Ovary (tissue), 9 donors: Measurements from ENCODE around the gene HEPH. TPM values are rescaled to one million over a fixed set of nuclear protein-coding genes. Genes with fewer than 3 reads are reported as not detected.

Experiments used
- DNase-seq, 5 donors: peaks; one replicate each; pipeline ENCODE4 v3.0.0-alpha.2; 2019 to 2020
- H3K27ac ChIP-seq, 2 donors: fragments of 200-600 bp; one replicate each; pipeline versions ENCODE4 v1.5.1 to v1.8.0; 2019 to 2022
- H3K27me3 ChIP-seq: fragments of 200-600 bp; one replicate; pipeline ENCODE4 v1.8.0; 2022
- H3K36me3 ChIP-seq: fragments of 200-600 bp; sonication (generic); one replicate; pipeline ENCODE4 v1.5.1; 2019
- H3K4me1 ChIP-seq: one replicate; pipeline ENCODE4 v1.8.1; 2013; ENCODE audit warnings: mild to moderate bottlenecking, moderate library complexity; ENCODE audit not compliant: insufficient read depth
- H3K4me3 ChIP-seq: fragments of 200-600 bp; sonication (generic); one replicate; pipeline ENCODE4 v1.5.1; 2017
- H3K9me3 ChIP-seq, 2 donors: fragments of 200-600 bp in 1 of 2; sonication (generic) in 1 of 2; one replicate each; pipeline versions ENCODE4 v1.5.1 to v1.8.1; 2013 to 2019; ENCODE audit warnings: mild to moderate bottlenecking in 1 of 2, moderate library complexity in 1 of 2
- EP300 ChIP-seq: sonication (generic); formaldehyde crosslinking; IDR thresholded peaks from one replicate; pipeline ENCODE4 v1.6.1; 2017; ENCODE audit warnings: antibody characterized with exemption
- POLR2A ChIP-seq: fragments of 450-650 bp; IDR thresholded peaks from one replicate; pipeline ENCODE4 v1.6.1; 2017; ENCODE audit warnings: antibody characterized with exemption, mild to moderate bottlenecking, moderate library complexity
- WGBS, 3 donors: extraction: QIAGEN DNeasy Blood & Tissue Kit in 1 of 3; methylation state at CpG; one replicate each; pipeline versions ENCODE4 v1.1.5 to v1.1.7; 2013 to 2017; 5-methylcytosine and 5-hydroxymethylcytosine counted together
- intact Hi-C, 4 donors: fragments of 100-400 bp; cut with DNase I; formaldehyde crosslinking; loops; one replicate each; pipeline versions ENCODE4 v1.11.0 to v1.15.1; 2022 to 2023
- polyA plus RNA-seq, 2 donors: library from polyadenylated mRNA; stranded (reverse); fragments of 200-250 nt in 1 of 2; fragments of 350-450 nt in 1 of 2; fragmentation: Illumina TruSeq in 1 of 2; extraction: RNeasy Lipid Tissue Mini Kit (QIAGEN cat#74804) in 1 of 2; gene quantifications; one replicate each; pipeline ENCODE4 v1.2.3, GENCODE V29; 2013 to 2014
- total RNA-seq, 7 donors: library from RNA; depleted of rRNA in 2 of 7; stranded (reverse); fragments of >200 nt in 2 of 7; fragmentation: NEBNext Ultra II Directional in 3 of 7; extraction: Animal tissue kit (Norgen Biotek cat#: 25700) in 3 of 7; gene quantifications; one replicate each; pipeline versions ENCODE4 v1.1.0 to v1.2.4, GENCODE V29; 2016 to 2023
- TF ChIP-seq, protein P1 (sequence below), 3 donors: fragments of 450-650 bp in 2 of 3; fragments of 200-600 bp in 1 of 3; IDR thresholded peaks; one replicate each; pipeline versions ENCODE4 v1.5.1 to v1.8.0; 2016 to 2022; ENCODE audit warnings: antibody characterized with exemption in 3 of 3, mild to moderate bottlenecking in 1 of 3
- donor health status: DM: no; HTN: no; CAD: no; lungs with moderate emphysema.
- donor health status: DM: no; HTN: no; CAD: no.
- donor health status: Bipolar disorder and iron deficiency.
- donor health status: DM: yes; HTN: yes; CAD: no.
- donor health status: DM: no; HTN: no; CAD: no.
- donor health status: DM: yes; HTN: yes; CAD: no.

HEPH gene
- total and polyA plus RNA-seq, 9 donors: 17.1 to 56.9 (median 21.0) TPM

- Histone ChIP-seq H3K9me3 (no peaks in the 10 kb centered on the region), H3K4me1 (no peaks in the 10 kb centered on the region), H3K4me3 (no peak overlapping the region), H3K27me3 (no peaks in the 10 kb centered on the region), H3K36me3 (no peaks in the 10 kb centered on the region), H3K27ac (no peak overlapping the region)
- 88 to 95% (median 88%) methylated on average over 1 of the region's 1 CpG for WGBS, 3 donors
- no peak for TF ChIP-seq EP300
- TF ChIP-seq, protein P1, sequence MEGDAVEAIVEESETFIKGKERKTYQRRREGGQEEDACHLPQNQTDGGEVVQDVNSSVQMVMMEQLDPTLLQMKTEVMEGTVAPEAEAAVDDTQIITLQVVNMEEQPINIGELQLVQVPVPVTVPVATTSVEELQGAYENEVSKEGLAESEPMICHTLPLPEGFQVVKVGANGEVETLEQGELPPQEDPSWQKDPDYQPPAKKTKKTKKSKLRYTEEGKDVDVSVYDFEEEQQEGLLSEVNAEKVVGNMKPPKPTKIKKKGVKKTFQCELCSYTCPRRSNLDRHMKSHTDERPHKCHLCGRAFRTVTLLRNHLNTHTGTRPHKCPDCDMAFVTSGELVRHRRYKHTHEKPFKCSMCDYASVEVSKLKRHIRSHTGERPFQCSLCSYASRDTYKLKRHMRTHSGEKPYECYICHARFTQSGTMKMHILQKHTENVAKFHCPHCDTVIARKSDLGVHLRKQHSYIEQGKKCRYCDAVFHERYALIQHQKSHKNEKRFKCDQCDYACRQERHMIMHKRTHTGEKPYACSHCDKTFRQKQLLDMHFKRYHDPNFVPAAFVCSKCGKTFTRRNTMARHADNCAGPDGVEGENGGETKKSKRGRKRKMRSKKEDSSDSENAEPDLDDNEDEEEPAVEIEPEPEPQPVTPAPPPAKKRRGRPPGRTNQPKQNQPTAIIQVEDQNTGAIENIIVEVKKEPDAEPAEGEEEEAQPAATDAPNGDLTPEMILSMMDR (IDR thresholded peaks at IDR 0.05): no peak
- no peak for TF ChIP-seq POLR2A
- no peak for DNase-seq
- intact Hi-C loops: no loop called here
Measured at GRCh38 chrX:66176134-66176533, 12.1 kb downstream of the HEPH start.

DNA sequence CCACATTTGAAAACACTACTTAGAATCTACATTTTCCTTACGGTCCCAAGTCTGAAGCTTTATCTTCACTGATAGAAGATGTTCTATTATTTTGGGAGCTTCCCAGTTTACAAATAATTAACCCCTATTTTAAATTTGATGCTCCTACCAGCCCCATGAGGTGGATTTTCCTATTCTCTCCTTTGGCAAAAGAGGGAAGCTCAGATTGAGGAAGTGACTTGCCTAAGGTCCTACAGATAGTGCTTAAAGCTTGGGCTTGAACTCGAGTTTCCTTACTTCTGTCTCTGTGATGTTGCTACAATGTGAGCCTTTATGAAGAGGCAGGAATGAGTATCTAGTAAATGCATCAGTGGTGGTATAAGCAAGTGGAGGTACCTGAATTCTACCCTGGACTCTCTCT is 27.5 kb downstream of the HEPH start:
- Histone ChIP-seq H3K36me3 (no peaks in the 10 kb centered on the region), H3K27ac (no peak overlapping the region), H3K4me1 (no peaks in the 10 kb centered on the region), H3K9me3 (no peaks in the 10 kb centered on the region), H3K27me3 (no peaks in the 10 kb centered on the region), H3K4me3 (no peak overlapping the region)
- no peak for TF ChIP-seq POLR2A
- TF ChIP-seq, protein P1 (IDR thresholded peaks at IDR 0.05): no peak
- no peak for DNase-seq
- intact Hi-C loops: no loop called here
- 63 to 75% (median 69%) methylated on average over 2 of the region's 2 CpGs for WGBS, 3 donors

DNA sequence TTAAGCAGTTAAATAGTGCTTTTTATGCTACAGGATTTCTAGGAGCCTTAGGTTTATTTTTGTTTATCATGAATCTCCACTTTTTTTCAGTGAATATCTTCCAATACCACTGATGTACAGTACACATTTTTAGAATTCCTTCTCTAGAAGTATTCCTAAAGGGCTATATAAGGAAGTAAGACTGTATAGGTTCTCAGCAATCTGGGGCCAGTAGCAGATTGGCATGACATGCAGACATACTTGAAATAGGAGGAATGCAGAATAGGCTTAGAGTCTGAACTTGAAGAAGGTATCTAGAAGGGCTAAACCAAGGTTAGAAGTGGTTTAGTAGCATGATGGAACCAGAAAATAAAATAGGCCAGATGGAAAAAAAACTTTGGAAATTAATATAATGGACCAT is 29.8 kb downstream of the HEPH start:
- Histone ChIP-seq H3K4me3 (no peak overlapping the region), H3K4me1 (no peaks in the 10 kb centered on the region), H3K27me3 (no peaks in the 10 kb centered on the region), H3K9me3 (no peaks in the 10 kb centered on the region), H3K36me3 (no peaks in the 10 kb centered on the region), H3K27ac (no peak overlapping the region)
- TF ChIP-seq EP300: no peak
- TF ChIP-seq, protein P1 (IDR thresholded peaks at IDR 0.05): no peak
- no peak for TF ChIP-seq POLR2A
- DNase-seq: no peak
- intact Hi-C loops: no loop called here

GRCh38 chrX:66200050-66200664 is 36.1 kb downstream of the HEPH start:
- TF ChIP-seq, protein P1 (IDR thresholded peaks at IDR 0.05): no peak
- no peak for TF ChIP-seq EP300
- no peak for TF ChIP-seq POLR2A
- intact Hi-C loops: no loop called here
- Histone ChIP-seq H3K4me1 (no peaks in the 10 kb centered on the region), H3K36me3 (no peaks in the 10 kb centered on the region), H3K4me3 (no peak overlapping the region), H3K27me3 (no peaks in the 10 kb centered on the region), H3K9me3 (no peaks in the 10 kb centered on the region), H3K27ac (no peak overlapping the region)
- WGBS, 3 donors: 50 to 57% (median 57%) methylated on average over 4 of the region's 4 CpGs
- no peak for DNase-seq
